ENCODE measurements around the gene UNC5C.

DNA sequence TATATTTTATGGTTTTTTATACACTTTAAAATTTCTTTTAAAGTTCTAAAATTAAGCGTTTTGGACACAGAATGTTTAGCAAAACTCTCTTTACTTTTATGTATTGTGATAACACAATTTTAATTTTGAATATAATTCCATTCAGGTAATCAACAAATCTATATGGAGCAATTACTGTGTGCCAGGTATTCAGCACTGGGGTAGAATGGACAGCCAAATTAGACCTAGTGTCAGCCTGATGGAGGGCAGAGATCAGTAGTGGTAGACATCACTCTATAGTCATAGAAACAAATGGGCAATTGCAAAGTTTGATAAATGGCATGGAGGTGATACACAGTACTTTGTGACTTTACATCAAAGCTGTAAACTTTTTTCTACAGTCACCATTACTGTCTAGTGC lies 41.8 kb upstream of the UNC5C start:
- TF ChIP-seq, protein P1, sequence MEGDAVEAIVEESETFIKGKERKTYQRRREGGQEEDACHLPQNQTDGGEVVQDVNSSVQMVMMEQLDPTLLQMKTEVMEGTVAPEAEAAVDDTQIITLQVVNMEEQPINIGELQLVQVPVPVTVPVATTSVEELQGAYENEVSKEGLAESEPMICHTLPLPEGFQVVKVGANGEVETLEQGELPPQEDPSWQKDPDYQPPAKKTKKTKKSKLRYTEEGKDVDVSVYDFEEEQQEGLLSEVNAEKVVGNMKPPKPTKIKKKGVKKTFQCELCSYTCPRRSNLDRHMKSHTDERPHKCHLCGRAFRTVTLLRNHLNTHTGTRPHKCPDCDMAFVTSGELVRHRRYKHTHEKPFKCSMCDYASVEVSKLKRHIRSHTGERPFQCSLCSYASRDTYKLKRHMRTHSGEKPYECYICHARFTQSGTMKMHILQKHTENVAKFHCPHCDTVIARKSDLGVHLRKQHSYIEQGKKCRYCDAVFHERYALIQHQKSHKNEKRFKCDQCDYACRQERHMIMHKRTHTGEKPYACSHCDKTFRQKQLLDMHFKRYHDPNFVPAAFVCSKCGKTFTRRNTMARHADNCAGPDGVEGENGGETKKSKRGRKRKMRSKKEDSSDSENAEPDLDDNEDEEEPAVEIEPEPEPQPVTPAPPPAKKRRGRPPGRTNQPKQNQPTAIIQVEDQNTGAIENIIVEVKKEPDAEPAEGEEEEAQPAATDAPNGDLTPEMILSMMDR (conservative IDR thresholded peaks at IDR 0.05; ENCODE audit: low read length), result no peak
- TF ChIP-seq EZH2phosphoT487 (IDR thresholded peaks at IDR 0.05; ENCODE audit: borderline replicate concordance, low read depth, low read length), result no peak
